Prostate gland (tissue), 2 donors: ENCODE measurements around the gene ASAH2. TPM values are rescaled to one million over a fixed set of nuclear protein-coding genes. Genes with fewer than 3 reads are reported as not detected.

ENCODE experiments used
- DNase-seq: peaks from one replicate; pipeline ENCODE4 v3.0.0-alpha.2; 2019; ENCODE audit warnings: low spot score
- H3K27ac ChIP-seq, 2 donors: fragments of 200-600 bp; sonication (generic); 2 replicates each; pipeline ENCODE4 v1.5.1; 2017 to 2019
- H3K27me3 ChIP-seq: fragments of 200-600 bp; sonication (generic); replicated peaks from 2 replicates; pipeline ENCODE4 v1.5.1; 2019; ENCODE audit not compliant: insufficient read depth
- H3K36me3 ChIP-seq, 2 donors: fragments of 200-600 bp; sonication (generic); 1 replicate in 1 of 2; 2 replicates in 1 of 2; pipeline versions ENCODE4 v1.5.1 to v1.8.1; 2017 to 2019
- H3K4me1 ChIP-seq: fragments of 200-600 bp; sonication (generic); replicated peaks from 2 replicates; pipeline ENCODE4 v1.5.1; 2019
- H3K4me3 ChIP-seq, 2 donors: fragments of 200-600 bp; sonication (generic); 2 replicates each; pipeline ENCODE4 v1.5.1; 2017 to 2019
- H3K9me3 ChIP-seq: fragments of 200-600 bp; sonication (generic); 2 replicates; pipeline ENCODE4 v1.5.1; 2017
- CTCF ChIP-seq, 4 experiments: fragments of 200-600 bp in 2 of 4; fragments of 450-650 bp in 2 of 4; sonication (generic) in 2 of 4; IDR thresholded peaks; 1 replicate in 3 of 4; 2 replicates in 1 of 4; pipeline ENCODE4 v1.5.1; 2016 to 2019; ENCODE audit warnings: antibody characterized with exemption in 4 of 4, mild to moderate bottlenecking in 2 of 4, moderate library complexity in 2 of 4
- POLR2A ChIP-seq: fragments of 450-650 bp; IDR thresholded peaks from one replicate; pipeline ENCODE4 v1.6.1; 2016; ENCODE audit warnings: antibody characterized with exemption, mild to moderate bottlenecking
- POLR2AphosphoS5 ChIP-seq: sonication (generic); formaldehyde crosslinking; IDR thresholded peaks from one replicate; pipeline ENCODE4 v1.6.1; 2017; ENCODE audit warnings: antibody characterized with exemption
- WGBS: methylation state at CpG from one replicate; pipeline ENCODE4 v1.1.5; 2018; 5-methylcytosine and 5-hydroxymethylcytosine counted together
- intact Hi-C: fragments of 100-400 bp; cut with DNase I; formaldehyde crosslinking; loops from one replicate; pipeline ENCODE4 v1.14.2; 2022
- total RNA-seq, 2 donors: library from RNA; depleted of rRNA; stranded (reverse); fragments of >200 nt; gene quantifications; one replicate each; pipeline ENCODE4 v1.1.0, GENCODE V29; 2016

Gene ASAH2
- total RNA-seq = 1 to 10 TPM; 1.1 to 1.9 TPM

GRCh38 chr10:50251394-50251793 is at the start of gene ASAH2:
Gene ASAH2 (minus strand): TSS chr10:50251516. CDS start chr10:50248610, 2,906 bp downstream.
- H3K4me1 ChIP-seq = no peaks in the 10 kb centered on the region
- no peak within 1 kb of the TSS for H3K4me3 ChIP-seq
- no peaks in the 10 kb centered on the region for H3K36me3 ChIP-seq
- intact Hi-C loops = no loop called here
- H3K27ac ChIP-seq = no peak within 1 kb of the TSS
- no peaks in the 10 kb centered on the region for H3K9me3 ChIP-seq
- 86% methylated on average over 1 of the region's 1 CpG for WGBS
- TF ChIP-seq POLR2A = no peak
- no peak for TF ChIP-seq POLR2AphosphoS5
- no peak for TF ChIP-seq CTCF (IDR thresholded peaks at IDR 0.05)
- H3K27me3 ChIP-seq = no peaks in the 10 kb centered on the region
- no peak for DNase-seq

- TF ChIP-seq POLR2A (no peak), POLR2AphosphoS5 (no peak), CTCF (IDR thresholded peaks at IDR 0.05) (no peak)
- no peaks in the 10 kb centered on the region for H3K27me3 ChIP-seq
- DNase-seq = no peak
- no peaks in the 10 kb centered on the region for H3K4me1 ChIP-seq
- H3K36me3 ChIP-seq = no peaks in the 10 kb centered on the region
- WGBS = 92% methylated on average over 1 of the region's 1 CpG
- no peaks in the 10 kb centered on the region for H3K9me3 ChIP-seq
- no peak overlapping the region for H3K4me3 ChIP-seq
- intact Hi-C loops = no loop called here
- no peak overlapping the region for H3K27ac ChIP-seq
These were observed 48.8 kb upstream of the ASAH2 start for GRCh38 chr10:50299948-50300669.

- intact Hi-C loops = no loop called here
- H3K36me3 ChIP-seq = no peaks in the 10 kb centered on the region
- 25% methylated on average over 1 of the region's 1 CpG for WGBS
- no peak overlapping the region for H3K27ac ChIP-seq
- H3K4me1 ChIP-seq = no peaks in the 10 kb centered on the region
- no peak for DNase-seq
- no peaks in the 10 kb centered on the region for H3K9me3 ChIP-seq
- no peak overlapping the region for H3K4me3 ChIP-seq
- H3K27me3 ChIP-seq = no peaks in the 10 kb centered on the region
- TF ChIP-seq POLR2AphosphoS5 (no peak), POLR2A (no peak), CTCF (IDR thresholded peaks at IDR 0.05) (no peak)
These were observed 44.1 kb upstream of the ASAH2 start for GRCh38 chr10:50295367-50295766.

GRCh38 chr10:50294582-50294981 is 43.3 kb upstream of the ASAH2 start:
- no peaks in the 10 kb centered on the region for H3K36me3 ChIP-seq
- intact Hi-C loops = no loop called here
- no peak for DNase-seq
- H3K4me1 ChIP-seq = no peaks in the 10 kb centered on the region
- no peak overlapping the region for H3K4me3 ChIP-seq
- no peaks in the 10 kb centered on the region for H3K9me3 ChIP-seq
- WGBS = 100% methylated on average over 1 of the region's 1 CpG
- no peak overlapping the region for H3K27ac ChIP-seq
- TF ChIP-seq POLR2AphosphoS5 (no peak), POLR2A (no peak), CTCF (IDR thresholded peaks at IDR 0.05) (no peak)
- H3K27me3 ChIP-seq = no peaks in the 10 kb centered on the region
